Neural cell (in vitro differentiated cells): ENCODE data around the gene PHACTR1.

Experiments used
- EZH2 ChIP-seq: fragments of 200-600, 300-800 bp; shearing (Covaris generic), sonication (generic); IDR thresholded peaks from 2 replicates; pipeline ENCODE4 v1.6.1; 2014; ENCODE audit warnings: antibody characterized with exemption, low read length, borderline replicate concordance, mild to moderate bottlenecking; ENCODE audit not compliant: insufficient read depth, poor library complexity, severe bottlenecking
- TF ChIP-seq, protein P1 (sequence below): fragments of 450-650 bp; IDR thresholded peaks from 2 replicates; pipeline ENCODE4 v1.5.1; 2014; ENCODE audit warnings: antibody characterized with exemption, mild to moderate bottlenecking, moderate library complexity; ENCODE audit not compliant: poor library complexity, severe bottlenecking

- TF ChIP-seq EZH2 = no peak
- TF ChIP-seq, protein P1, sequence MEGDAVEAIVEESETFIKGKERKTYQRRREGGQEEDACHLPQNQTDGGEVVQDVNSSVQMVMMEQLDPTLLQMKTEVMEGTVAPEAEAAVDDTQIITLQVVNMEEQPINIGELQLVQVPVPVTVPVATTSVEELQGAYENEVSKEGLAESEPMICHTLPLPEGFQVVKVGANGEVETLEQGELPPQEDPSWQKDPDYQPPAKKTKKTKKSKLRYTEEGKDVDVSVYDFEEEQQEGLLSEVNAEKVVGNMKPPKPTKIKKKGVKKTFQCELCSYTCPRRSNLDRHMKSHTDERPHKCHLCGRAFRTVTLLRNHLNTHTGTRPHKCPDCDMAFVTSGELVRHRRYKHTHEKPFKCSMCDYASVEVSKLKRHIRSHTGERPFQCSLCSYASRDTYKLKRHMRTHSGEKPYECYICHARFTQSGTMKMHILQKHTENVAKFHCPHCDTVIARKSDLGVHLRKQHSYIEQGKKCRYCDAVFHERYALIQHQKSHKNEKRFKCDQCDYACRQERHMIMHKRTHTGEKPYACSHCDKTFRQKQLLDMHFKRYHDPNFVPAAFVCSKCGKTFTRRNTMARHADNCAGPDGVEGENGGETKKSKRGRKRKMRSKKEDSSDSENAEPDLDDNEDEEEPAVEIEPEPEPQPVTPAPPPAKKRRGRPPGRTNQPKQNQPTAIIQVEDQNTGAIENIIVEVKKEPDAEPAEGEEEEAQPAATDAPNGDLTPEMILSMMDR = no peak
These were observed 615.8 kb downstream of the PHACTR1 start for GRCh38 chr6:13332349-13332706.
